ENCODE measurements around the gene KNDC1. TPM values are rescaled to one million over a fixed set of nuclear protein-coding genes. Genes with fewer than 3 reads are reported as not detected.
"Not testable (repeated sequence)": the region's sequence is repeated elsewhere in the genome, so short reads cannot be mapped to it uniquely, and the experiment has no call there.

Gene KNDC1
- total RNA-seq, 3 donors from 2014 or later: 0.14 to 0.60 (median 0.32) TPM

GRCh38 chr10:133230387-133231195 lies 70.6 kb downstream of the KNDC1 start:
- intact Hi-C loops (cut with DNase I, micrococcal nuclease): no loop called here
- no peak for TF ChIP-seq CTCF (IDR thresholded peaks at IDR 0.05)
- DNase-seq (peak in 1 of 3 donors; percentile 21), ATAC-seq (peak; percentile 45)
- Histone ChIP-seq H3K4me1 (ENCODE audit: low read depth) (no peaks in the 10 kb centered on the region), H3K9me3 (no peaks in the 10 kb centered on the region), H3K36me3 (ENCODE audit: low read depth) (no peaks in the 10 kb centered on the region), H3K4me3 (no peak overlapping the region)

- TF ChIP-seq CTCF (IDR thresholded peaks at IDR 0.05): no peak
- H3K9me3 ChIP-seq: no peaks in the 10 kb centered on the region
- ATAC-seq: no peak
- H3K4me1 ChIP-seq (ENCODE audit: low read depth): no peaks in the 10 kb centered on the region
- H3K36me3 ChIP-seq (ENCODE audit: low read depth): no peaks in the 10 kb centered on the region
- H3K4me3 ChIP-seq: no peak overlapping the region
- DNase-seq: no peak
- intact Hi-C loops (cut with DNase I, micrococcal nuclease): no loop called here
These were observed 71.4 kb downstream of the KNDC1 start for GRCh38 chr10:133231244-133231945.

- peaks cover 7% of the 10 kb centered on the region for H3K4me1 ChIP-seq (ENCODE audit: low read depth)
- no peaks in the 10 kb centered on the region for H3K9me3 ChIP-seq
- H3K36me3 ChIP-seq (ENCODE audit: low read depth): no peaks in the 10 kb centered on the region
- DNase-seq (no peak), ATAC-seq (no peak)
- no peak for TF ChIP-seq CTCF (IDR thresholded peaks at IDR 0.05)
- no peak overlapping the region for H3K4me3 ChIP-seq
- intact Hi-C loops (cut with DNase I, micrococcal nuclease): no loop called here
These were observed 72.0 kb downstream of the KNDC1 start for GRCh38 chr10:133231946-133232574.

- H3K4me3 ChIP-seq; H3K4me1 ChIP-seq (ENCODE audit: low read depth); ATAC-seq; intact Hi-C loops (cut with DNase I, micrococcal nuclease); H3K9me3 ChIP-seq; DNase-seq; H3K36me3 ChIP-seq (ENCODE audit: low read depth): not testable (repeated sequence)
These were observed 74.8 kb downstream of the KNDC1 start for GRCh38 chr10:133234796-133235195.

GRCh38 chr10:133235265-133235855 lies 75.3 kb downstream of the KNDC1 start:
- DNase-seq: no peak
- TF ChIP-seq CTCF (IDR thresholded peaks at IDR 0.05): no peak
- Histone ChIP-seq H3K4me1 (ENCODE audit: low read depth) (peaks cover 7% of the 10 kb centered on the region), H3K9me3 (no peaks in the 10 kb centered on the region), H3K4me3 (no peak overlapping the region), H3K36me3 (ENCODE audit: low read depth) (no peaks in the 10 kb centered on the region)
- intact Hi-C loops (cut with DNase I, micrococcal nuclease): no loop called here
- peak; percentile 12 for ATAC-seq

All from mucosa of descending colon (tissue), 3 donors.